Endothelial cell of umbilical vein (primary cell): ENCODE data around the gene PRKD1. TPM values are rescaled to one million over a fixed set of nuclear protein-coding genes. Genes with fewer than 3 reads are reported as not detected.

Experiments used
- BruUV-seq: library from RNA; stranded (reverse); fragments of 400-500 nt; replicated peaks from 2 replicates; lab custom pipeline; 2021; lab: Mats Ljungman, UMichigan
- CTCF ChIA-PET: fragments of 300-600, 350-600 bp; sonication (Branson Sonifier 250); formaldehyde crosslinking; loops from one replicate; lab custom pipeline; 2021; ENCODE audit warnings: antibody characterized with exemption, inconsistent platforms; lab: Charles Lee
- POLR2A ChIA-PET: fragments of 300-600, 350-600 bp; sonication (Branson Sonifier 250); formaldehyde crosslinking; loops from one replicate; lab custom pipeline; 2021; ENCODE audit warnings: antibody characterized with exemption, inconsistent platforms; lab: Charles Lee
- DNase-seq: peaks from one replicate; pipeline ENCODE4 v3.0.0-alpha.2; 2011; ENCODE audit warnings: low read depth, low spot score
- FAIRE-seq: peaks from 2 replicates; lab custom pipeline; 2011; peaks lifted over from hg19 to GRCh38; lab: Jason Lieb, UNC
- H2AFZ ChIP-seq: 2 replicates; pipeline ENCODE4 v1.6.0; 2012; ENCODE audit warnings: low read depth, low read length, control low read depth, inconsistent platforms
- H3K27ac ChIP-seq: 2 replicates; pipeline ENCODE4 v1.5.1; 2011; ENCODE audit warnings: low read depth, mild to moderate bottlenecking, control low read depth, low read length, moderate library complexity; ENCODE audit not compliant: insufficient read depth
- H3K27me3 ChIP-seq, 2 experiments: 2 replicates each; pipeline versions ENCODE4 v1.6.0 to v1.6.1; 2011; ENCODE audit warnings: low read length in 2 of 2, mixed read lengths in 1 of 2; ENCODE audit not compliant: control insufficient read depth in 2 of 2, insufficient read depth in 2 of 2
- H3K36me3 ChIP-seq, 2 experiments: 2 replicates in 1 of 2; 3 replicates in 1 of 2; pipeline ENCODE4 v1.5.1; 2011; ENCODE audit warnings: low read length in 2 of 2, mild to moderate bottlenecking in 1 of 2, moderate library complexity in 1 of 2; ENCODE audit not compliant: control insufficient read depth in 2 of 2, insufficient read depth in 2 of 2; ENCODE audit errors: extremely low read depth in 1 of 2
- H3K4me1 ChIP-seq: 3 replicates; pipeline ENCODE4 v1.5.1; 2011; ENCODE audit warnings: mild to moderate bottlenecking, low read length; ENCODE audit not compliant: control insufficient read depth, insufficient read depth; ENCODE audit errors: extremely low read depth
- H3K4me2 ChIP-seq: 2 replicates; pipeline ENCODE4 v1.6.1; 2011; ENCODE audit warnings: low read length, control low read depth, mixed read lengths; ENCODE audit not compliant: insufficient read depth
- H3K4me3 ChIP-seq, 3 experiments: fragments of 200-600 bp in 1 of 3; sonication (generic), shearing (Covaris generic) in 1 of 3; replicated peaks in 1 of 3; 2 replicates each; pipeline ENCODE4 v1.5.1; 2011 to 2016; ENCODE audit warnings: control low read depth in 3 of 3, low read length in 3 of 3, mild to moderate bottlenecking in 2 of 3, inconsistent platforms in 1 of 3, low read depth in 1 of 3, moderate library complexity in 1 of 3; ENCODE audit not compliant: insufficient read depth in 1 of 3
- H3K79me2 ChIP-seq: 2 replicates; pipeline ENCODE4 v1.6.0; 2012; ENCODE audit warnings: low read length, inconsistent platforms; ENCODE audit not compliant: control insufficient read depth, insufficient read depth
- H3K9ac ChIP-seq: replicated peaks from 2 replicates; pipeline ENCODE3; 2011; ENCODE audit warnings: low read length, control low read depth; ENCODE audit not compliant: insufficient read depth; ENCODE audit errors: extremely low read depth
- H3K9me1 ChIP-seq: replicated peaks from 3 replicates; pipeline ENCODE4 v1.6.0; 2011; ENCODE audit warnings: mild to moderate bottlenecking, low read length; ENCODE audit not compliant: control insufficient read depth, insufficient read depth; ENCODE audit errors: extremely low read depth
- H3K9me3 ChIP-seq: replicated peaks from 2 replicates; pipeline ENCODE4 v1.5.1; 2012; ENCODE audit warnings: low read length, inconsistent platforms; ENCODE audit not compliant: control insufficient read depth, insufficient read depth
- H4K20me1 ChIP-seq: replicated peaks from 2 replicates; pipeline ENCODE3; 2011; ENCODE audit warnings: mild to moderate bottlenecking, low read length; ENCODE audit not compliant: control insufficient read depth, insufficient read depth; ENCODE audit errors: extremely low read depth
- EZH2 ChIP-seq: IDR thresholded peaks from 2 replicates; pipeline ENCODE4 v1.6.1; 2012; ENCODE audit warnings: borderline replicate concordance, low read depth, mild to moderate bottlenecking, moderate library complexity, low read length, inconsistent platforms; ENCODE audit not compliant: severe bottlenecking
- FOS ChIP-seq: IDR thresholded peaks from 2 replicates; pipeline ENCODE4 v1.6.1; 2011; ENCODE audit warnings: mild to moderate bottlenecking, low read length, moderate library complexity, borderline replicate concordance; ENCODE audit not compliant: insufficient read depth
- JUN ChIP-seq: IDR thresholded peaks from 2 replicates; pipeline ENCODE4 v1.6.1; 2011; ENCODE audit warnings: borderline replicate concordance, low read depth; ENCODE audit not compliant: insufficient read length, insufficient read depth
- MYC ChIP-seq: IDR thresholded peaks from one replicate; pipeline ENCODE4 v1.6.1; 2011; ENCODE audit warnings: mild to moderate bottlenecking, low read depth, low read length
- POLR2A ChIP-seq: IDR thresholded peaks from 2 replicates; pipeline ENCODE4 v1.6.1; 2012; ENCODE audit warnings: low read depth, mild to moderate bottlenecking, control low read depth, low read length
- POLR2AphosphoS5 ChIP-seq: IDR thresholded peaks from 2 replicates; pipeline ENCODE4 v1.6.1; 2012; ENCODE audit warnings: low read depth, mild to moderate bottlenecking, control low read depth, low read length, moderate library complexity; ENCODE audit not compliant: insufficient read depth
- dilution Hi-C: fragments of 300-500 bp; cut with MboI; formaldehyde crosslinking; loops from one replicate; pipeline ENCODE4 v1.15.0; 2019; ENCODE audit warnings: low sequenced_read_pairs; ENCODE audit not compliant: extremely low pct_ligation_motif_present
- intact Hi-C: fragments of 100-400 bp; cut with micrococcal nuclease; formaldehyde crosslinking; loops from one replicate; pipeline ENCODE4 v1.10.0; 2022
- polyA plus RNA-seq, 4 experiments: library from polyadenylated mRNA; depleted of rRNA in 3 of 4; stranded (reverse) in 3 of 4; unstranded in 1 of 4; fragments of >200 nt; gene quantifications; 2 replicates each; pipeline versions ENCODE4 v1.2.1 to v1.2.3, GENCODE V29; 2011 to 2012; ENCODE audit warnings: missing spikeins in 1 of 4
- total RNA-seq: library from RNA; stranded (reverse); gene quantifications from 2 replicates; pipeline ENCODE4 v1.2.3, GENCODE V29; 2021
- TF ChIP-seq, protein P1 (sequence below), 2 donors: IDR thresholded peaks; 1 replicate in 1 of 2; 2 replicates in 1 of 2; pipeline ENCODE4 v1.5.1; 2011; ENCODE audit warnings: low read length in 2 of 2, mild to moderate bottlenecking in 2 of 2, moderate library complexity in 2 of 2, control low read depth in 1 of 2, inconsistent platforms in 1 of 2, low read depth in 1 of 2; ENCODE audit not compliant: insufficient read depth in 1 of 2; ENCODE audit errors: extremely low read depth in 1 of 2

Gene PRKD1
- total and polyA plus RNA-seq, 2 donors (not counting 3 experiments of a cell fraction or from before 2014, with no cell fraction given), result 3.9 to 10.9 TPM

DNA sequence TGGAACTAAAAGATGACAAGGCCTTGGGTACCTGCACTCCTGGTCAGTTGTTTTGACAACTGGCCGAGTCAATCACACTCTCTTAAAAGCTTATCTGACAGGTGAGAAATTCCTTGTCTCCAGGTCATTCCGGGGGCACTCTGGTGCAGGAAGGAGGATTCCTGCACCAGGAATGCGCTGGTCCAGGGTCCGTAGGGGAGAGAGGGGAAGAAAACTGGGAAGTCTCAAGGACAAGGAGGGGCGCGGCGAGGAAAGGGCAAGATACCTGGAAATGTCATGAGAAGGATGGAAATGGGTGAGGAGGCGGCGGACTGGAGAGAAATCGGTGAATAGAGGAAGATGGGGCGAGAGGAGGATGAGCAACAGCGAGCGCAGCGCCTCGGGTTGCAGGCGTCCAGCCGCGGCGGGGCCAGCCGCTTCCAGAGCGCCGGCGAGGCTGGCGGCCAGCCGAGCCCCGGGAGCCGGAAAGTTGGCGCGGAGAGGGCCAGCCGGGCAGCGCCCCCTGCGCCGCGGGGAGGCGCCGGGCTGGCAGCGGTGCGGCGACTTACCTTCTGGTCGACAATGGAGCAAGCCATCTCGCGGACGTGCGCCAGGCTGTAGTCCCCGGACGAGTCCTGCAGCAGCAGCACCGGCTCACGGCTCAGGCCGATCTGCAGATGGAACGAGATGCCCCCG lies 809 bp downstream of the PRKD1 start:
- BruUV-seq, result TSS peak; percentile 35
- H3K27me3 ChIP-seq, result peaks cover 0 to 2% of the 10 kb centered on the region in 2 experiments
- H3K4me1 ChIP-seq, result peaks cover 13% of the 10 kb centered on the region
- peak overlapping the region; percentile 56 to 73 (median 57) for H3K4me3 ChIP-seq
- intact Hi-C loops (loop anchor here (1.0 to 10.0 kb wide), 7 partner anchors 184 to 1162 kb away; partner anchors contain the start of genes FOXG1 and G2E3), dilution Hi-C loops (no loop called here)
- H3K27ac ChIP-seq, result peak overlapping the region; percentile 31
- H3K4me2 ChIP-seq, result peak overlapping the region; percentile 28
- DNase-seq (peak; percentile 65), FAIRE-seq (no peak)
- H3K9me1 ChIP-seq, result no peaks in the 10 kb centered on the region
- H3K9ac ChIP-seq, result peak overlapping the region; percentile 60
- H3K36me3 ChIP-seq, result no peaks in the 10 kb centered on the region
- peak overlapping the region; percentile 83 for H2AFZ ChIP-seq
- ChIA-PET CTCF (interaction anchor here (1.3 kb wide), 3 partner anchors 296 to 1163 kb away, joined by 3 to 5 read pairs (median 4); no protein-coding TSS in a partner anchor), POLR2A (no interaction called here)
- no peaks in the 10 kb centered on the region for H3K9me3 ChIP-seq
- TF ChIP-seq FOS (no peak), JUN (no peak)
- TF ChIP-seq, protein P1, sequence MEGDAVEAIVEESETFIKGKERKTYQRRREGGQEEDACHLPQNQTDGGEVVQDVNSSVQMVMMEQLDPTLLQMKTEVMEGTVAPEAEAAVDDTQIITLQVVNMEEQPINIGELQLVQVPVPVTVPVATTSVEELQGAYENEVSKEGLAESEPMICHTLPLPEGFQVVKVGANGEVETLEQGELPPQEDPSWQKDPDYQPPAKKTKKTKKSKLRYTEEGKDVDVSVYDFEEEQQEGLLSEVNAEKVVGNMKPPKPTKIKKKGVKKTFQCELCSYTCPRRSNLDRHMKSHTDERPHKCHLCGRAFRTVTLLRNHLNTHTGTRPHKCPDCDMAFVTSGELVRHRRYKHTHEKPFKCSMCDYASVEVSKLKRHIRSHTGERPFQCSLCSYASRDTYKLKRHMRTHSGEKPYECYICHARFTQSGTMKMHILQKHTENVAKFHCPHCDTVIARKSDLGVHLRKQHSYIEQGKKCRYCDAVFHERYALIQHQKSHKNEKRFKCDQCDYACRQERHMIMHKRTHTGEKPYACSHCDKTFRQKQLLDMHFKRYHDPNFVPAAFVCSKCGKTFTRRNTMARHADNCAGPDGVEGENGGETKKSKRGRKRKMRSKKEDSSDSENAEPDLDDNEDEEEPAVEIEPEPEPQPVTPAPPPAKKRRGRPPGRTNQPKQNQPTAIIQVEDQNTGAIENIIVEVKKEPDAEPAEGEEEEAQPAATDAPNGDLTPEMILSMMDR (IDR thresholded peaks at IDR 0.05; ENCODE audit: extremely low read depth in 1 of 2, insufficient read depth in 1 of 2, low read depth in 1 of 2, low read length in 2 of 2), result peak; percentile 16 to 32
- H3K79me2 ChIP-seq, result peaks cover 1% of the 10 kb centered on the region
- no peaks in the 10 kb centered on the region for H4K20me1 ChIP-seq

DNA sequence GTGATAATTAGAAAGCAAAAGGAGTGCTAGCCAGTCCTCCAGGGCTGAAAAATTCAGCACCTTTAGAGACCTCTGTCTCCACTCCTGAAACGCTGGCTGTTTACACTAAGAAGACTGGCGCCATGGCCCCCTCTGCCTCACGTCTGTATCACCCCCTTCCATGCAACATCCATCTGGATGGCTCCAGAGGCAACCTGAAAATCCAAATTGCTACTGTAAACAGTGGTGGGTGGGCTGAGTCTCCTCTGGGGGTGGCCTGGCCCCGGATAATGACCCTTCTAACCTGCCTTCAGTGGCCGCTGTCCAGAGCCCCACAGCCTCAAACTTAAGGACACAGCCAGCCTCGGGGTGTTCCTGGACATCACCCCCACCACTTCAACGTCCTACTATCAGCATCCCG lies 1.4 kb downstream of the PRKD1 start:
- TF ChIP-seq FOS (no peak), MYC (no peak), EZH2 (no peak), POLR2A (no peak), POLR2AphosphoS5 (no peak)
- Histone ChIP-seq H3K79me2 (peaks cover 1% of the 10 kb centered on the region), H3K36me3 (no peaks in the 10 kb centered on the region), H3K27ac (no peak overlapping the region), H3K9me3 (no peaks in the 10 kb centered on the region), H3K4me1 (peaks cover 13% of the 10 kb centered on the region), H3K4me3 (peak overlapping the region in 2 of 3 experiments; percentile 57 to 73), H3K9ac (no peak overlapping the region), H3K4me2 (peak overlapping the region; percentile 28), H3K27me3 (peaks cover 0 to 2% of the 10 kb centered on the region in 2 experiments), H3K9me1 (no peaks in the 10 kb centered on the region), H2AFZ (no peak overlapping the region), H4K20me1 (no peaks in the 10 kb centered on the region)
- no TSS peak for BruUV-seq
- FAIRE-seq, result no peak
- POLR2A ChIA-PET, result no interaction called here
- DNase-seq, result peak; percentile 3
- CTCF ChIA-PET, result no interaction called here
- intact Hi-C loops, result loop anchor here (2.0 to 10.0 kb wide), 6 partner anchors 183 to 1161 kb away; partner anchors contain the start of genes FOXG1 and G2E3
- dilution Hi-C loops, result no loop called here
